Hepatocyte (in vitro differentiated cells): ENCODE data around the gene FKBP1B. TPM values are rescaled to one million over a fixed set of nuclear protein-coding genes. Genes with fewer than 3 reads are reported as not detected.

Source experiments
- DNase-seq: peaks from one replicate; pipeline ENCODE4 v3.0.0-alpha.2; 2016; ENCODE audit warnings: low spot score
- H2AFZ ChIP-seq: fragments of 200-600 bp; sonication (generic); 2 replicates; pipeline ENCODE4 v1.6.0; 2016; ENCODE audit warnings: antibody characterized with exemption, mild to moderate bottlenecking
- H3K27ac ChIP-seq: fragments of 200-600 bp; sonication (generic); 2 replicates; pipeline ENCODE4 v1.5.1; 2016; ENCODE audit warnings: mild to moderate bottlenecking
- H3K27me3 ChIP-seq: fragments of 200-600 bp; sonication (generic); 2 replicates; pipeline ENCODE4 v1.6.1; 2016
- H3K36me3 ChIP-seq: fragments of 200-600 bp; sonication (generic); replicated peaks from 2 replicates; pipeline ENCODE4 v1.5.1; 2016; ENCODE audit warnings: low read depth; ENCODE audit not compliant: insufficient read depth
- H3K4me1 ChIP-seq: fragments of 200-600 bp; sonication (generic); 2 replicates; pipeline ENCODE4 v1.5.1; 2016; ENCODE audit warnings: mild to moderate bottlenecking, moderate library complexity; ENCODE audit not compliant: insufficient read depth
- H3K4me2 ChIP-seq: fragments of 200-600 bp; sonication (generic); 2 replicates; pipeline ENCODE4 v1.6.0; 2016
- H3K4me3 ChIP-seq: fragments of 200-600 bp; sonication (generic); 2 replicates; pipeline ENCODE4 v1.5.1; 2016; ENCODE audit warnings: mild to moderate bottlenecking
- H3K79me2 ChIP-seq: fragments of 200-600 bp; sonication (generic); 2 replicates; pipeline ENCODE4 v1.6.0; 2017; ENCODE audit warnings: mild to moderate bottlenecking
- H3K9me2 ChIP-seq: fragments of 200-600 bp; sonication (generic); replicated peaks from 2 replicates; pipeline ENCODE4 v1.6.0; 2017; ENCODE audit warnings: mild to moderate bottlenecking; ENCODE audit not compliant: insufficient read depth
- H3K9me3 ChIP-seq: fragments of 200-600 bp; sonication (generic); 2 replicates; pipeline ENCODE4 v1.5.1; 2016; ENCODE audit warnings: low read depth, mild to moderate bottlenecking
- H4K20me1 ChIP-seq: fragments of 200-600 bp; sonication (generic); 2 replicates; pipeline ENCODE4 v1.6.0; 2016; ENCODE audit warnings: mild to moderate bottlenecking; ENCODE audit not compliant: insufficient read depth, poor library complexity, severe bottlenecking
- CTCF ChIP-seq: fragments of 200-600 bp; sonication (generic); IDR thresholded peaks from 2 replicates; pipeline ENCODE4 v1.5.1; 2016; ENCODE audit warnings: antibody characterized with exemption, mild to moderate bottlenecking; ENCODE audit not compliant: poor library complexity
- EZH2 ChIP-seq: fragments of 200-600 bp; sonication (generic); IDR thresholded peaks from 2 replicates; pipeline ENCODE4 v1.6.1; 2016; ENCODE audit warnings: antibody characterized with exemption, mild to moderate bottlenecking, borderline replicate concordance
- EZH2phosphoT487 ChIP-seq: fragments of 200-600 bp; sonication (generic); IDR thresholded peaks from one replicate; pipeline ENCODE4 v1.6.1; 2018; ENCODE audit warnings: antibody characterized with exemption, mild to moderate bottlenecking, low read depth, moderate library complexity; ENCODE audit not compliant: unreplicated experiment, severe bottlenecking
- WGBS: methylation state at CpG from one replicate; pipeline ENCODE4 v1.1.6; 2016; ENCODE audit warnings: low lambda C conversion rate; ENCODE audit errors: missing lambda C conversion rate; 5-methylcytosine and 5-hydroxymethylcytosine counted together
- polyA plus RNA-seq: library from polyadenylated mRNA; unstranded; fragments of >200 nt; fragmentation: Nextera tagmentation; extraction: Ambion mirVana; gene quantifications from 2 replicates; pipeline ENCODE4 v1.2.1, GENCODE V29; 2016
- total RNA-seq: library from RNA; depleted of rRNA; stranded (reverse); fragments of >200 nt; gene quantifications from 2 replicates; pipeline ENCODE4 v1.2.3, GENCODE V29; 2014

Gene FKBP1B
- total RNA-seq, result 20.2 and 24.4 TPM in 2 replicates
- 36.3 and 37.2 TPM in 2 replicates for polyA plus RNA-seq

- H3K4me2 ChIP-seq, result peak within 1 kb of the TSS; percentile 87
- no peaks in the 10 kb centered on the region for H3K9me2 ChIP-seq
- WGBS, result 0% methylated on average over 16 of the region's 52 CpGs
- no peaks in the 10 kb centered on the region for H3K36me3 ChIP-seq
- no peaks in the 10 kb centered on the region for H3K27me3 ChIP-seq
- no peaks in the 10 kb centered on the region for H4K20me1 ChIP-seq
- H3K4me3 ChIP-seq, result peak within 1 kb of the TSS; percentile 94
- peaks cover 5% of the 10 kb centered on the region for H3K79me2 ChIP-seq
- peak within 1 kb of the TSS; percentile 81 for H2AFZ ChIP-seq
- DNase-seq, result peak; percentile 82
- no peak within 1 kb of the TSS for H3K27ac ChIP-seq
- H3K9me3 ChIP-seq, result no peaks in the 10 kb centered on the region
- H3K4me1 ChIP-seq, result peaks cover 10% of the 10 kb centered on the region
- TF ChIP-seq EZH2phosphoT487 (no peak), EZH2 (no peak), CTCF (no peak)
Observed at GRCh38 chr2:24049485-24050021, at the start of gene FKBP1B. Gene FKBP1B, plus strand, starts transcription at chr2:24049741. Its CDS starts 109 bp downstream, at chr2:24049850.

- H3K36me3 ChIP-seq, result no peaks in the 10 kb centered on the region
- H2AFZ ChIP-seq, result no peak overlapping the region
- no peak overlapping the region for H3K27ac ChIP-seq
- no peaks in the 10 kb centered on the region for H3K9me2 ChIP-seq
- no peaks in the 10 kb centered on the region for H3K79me2 ChIP-seq
- no peak overlapping the region for H3K4me2 ChIP-seq
- no peaks in the 10 kb centered on the region for H4K20me1 ChIP-seq
- H3K4me3 ChIP-seq, result no peak overlapping the region
- TF ChIP-seq EZH2 (no peak), CTCF (no peak), EZH2phosphoT487 (no peak)
- H3K27me3 ChIP-seq, result peaks cover 34% of the 10 kb centered on the region
- no peak for DNase-seq
- H3K4me1 ChIP-seq, result no peaks in the 10 kb centered on the region
- H3K9me3 ChIP-seq, result no peaks in the 10 kb centered on the region
Observed at GRCh38 chr2:24007693-24008092, 41.8 kb upstream of the FKBP1B start.

GRCh38 chr2:24008672-24009366 is 40.7 kb upstream of the FKBP1B start:
- Histone ChIP-seq H3K9me3 (no peaks in the 10 kb centered on the region), H3K27ac (no peak overlapping the region), H3K79me2 (no peaks in the 10 kb centered on the region), H2AFZ (no peak overlapping the region), H3K9me2 (no peaks in the 10 kb centered on the region), H3K4me2 (peak overlapping the region; percentile 95), H4K20me1 (no peaks in the 10 kb centered on the region), H3K4me1 (no peaks in the 10 kb centered on the region), H3K4me3 (no peak overlapping the region), H3K27me3 (peaks cover 34% of the 10 kb centered on the region), H3K36me3 (no peaks in the 10 kb centered on the region)
- no peak for DNase-seq
- WGBS, result 82% methylated on average over 13 of the region's 13 CpGs
- TF ChIP-seq CTCF, result no peak
- TF ChIP-seq EZH2phosphoT487, result no peak
- TF ChIP-seq EZH2, result no peak
